Globus pallidus (tissue), 1 donor: ENCODE data around the gene NSRP1.
"Not testable (repeated sequence)": the region's sequence is repeated elsewhere in the genome, so short reads cannot be mapped to it uniquely, and the experiment has no call there.

Experiments used
- DNase-seq: peaks from one replicate; pipeline ENCODE4 v3.0.0-alpha.2; 2015; ENCODE audit warnings: low spot score

NSRP1 gene

DNA sequence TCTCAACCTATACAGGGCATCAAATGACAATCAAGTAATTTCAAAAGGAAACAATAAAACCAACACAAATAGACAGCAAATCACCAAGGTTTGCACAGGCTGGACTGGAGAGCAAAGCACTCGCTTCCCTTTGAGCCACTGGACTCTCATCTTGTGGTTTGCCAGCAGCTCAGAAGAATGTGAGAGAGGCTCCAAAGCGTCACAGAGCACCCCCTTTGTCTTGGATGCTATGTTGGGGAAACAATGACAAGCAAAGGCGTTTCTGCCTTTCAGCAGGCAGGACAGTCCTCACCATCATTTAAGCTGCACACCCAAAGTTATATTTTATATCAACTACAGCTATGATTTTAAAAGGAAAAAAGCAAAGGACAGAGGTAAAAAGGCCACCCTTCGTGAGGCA lies 105.6 kb downstream of the NSRP1 start:
- DNase-seq, result no peak

DNA sequence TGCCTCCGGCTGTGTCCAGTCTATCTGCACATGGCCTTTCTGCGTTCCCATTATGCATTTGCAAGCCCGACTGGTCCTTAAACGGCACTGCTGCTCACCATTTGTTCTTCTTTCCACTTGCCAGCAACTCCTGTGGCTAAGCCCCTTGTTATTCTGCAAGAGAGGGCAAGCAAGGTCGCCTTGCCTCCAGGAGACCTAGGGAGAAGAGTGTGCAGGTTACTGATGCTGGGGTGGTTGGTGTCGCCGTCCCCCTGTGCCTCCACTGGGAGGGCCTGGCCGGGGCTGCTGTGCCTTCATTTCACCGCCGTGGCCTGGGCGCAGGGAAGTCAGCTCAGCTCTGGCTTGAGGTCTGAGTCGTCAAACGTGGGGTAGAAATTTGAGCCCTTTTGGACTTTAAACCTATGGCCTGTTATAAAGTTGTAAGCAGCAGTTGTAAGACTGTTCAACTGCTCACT lies 106.1 kb downstream of the NSRP1 start:
- DNase-seq, result no peak

DNA sequence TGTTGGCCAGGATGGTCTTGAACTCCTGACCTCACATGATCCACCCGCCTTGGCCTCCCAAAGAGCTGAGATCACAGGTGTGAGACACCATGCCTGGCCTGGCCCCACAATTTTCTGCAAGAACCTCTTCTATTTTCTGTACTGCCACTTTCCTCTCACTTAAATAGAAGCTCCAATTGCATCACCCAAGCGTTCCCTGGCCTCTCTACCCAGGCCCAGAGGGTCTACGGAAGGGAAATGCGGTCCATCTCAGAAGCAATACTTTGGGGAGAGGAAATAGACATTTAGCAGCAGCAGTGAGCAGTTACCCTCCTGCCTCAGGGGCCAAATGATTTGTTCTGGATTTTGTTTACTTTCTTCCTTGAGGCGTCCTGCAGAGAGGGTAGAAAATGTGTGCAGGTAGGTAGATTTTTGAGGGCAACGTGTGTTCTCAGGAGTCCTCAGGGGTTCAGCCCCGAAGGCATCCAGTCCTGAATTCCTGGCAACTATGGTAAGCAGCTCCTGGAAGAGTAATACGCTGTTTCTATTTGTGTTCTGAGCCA lies 107.9 kb downstream of the NSRP1 start:
- no peak for DNase-seq

DNA sequence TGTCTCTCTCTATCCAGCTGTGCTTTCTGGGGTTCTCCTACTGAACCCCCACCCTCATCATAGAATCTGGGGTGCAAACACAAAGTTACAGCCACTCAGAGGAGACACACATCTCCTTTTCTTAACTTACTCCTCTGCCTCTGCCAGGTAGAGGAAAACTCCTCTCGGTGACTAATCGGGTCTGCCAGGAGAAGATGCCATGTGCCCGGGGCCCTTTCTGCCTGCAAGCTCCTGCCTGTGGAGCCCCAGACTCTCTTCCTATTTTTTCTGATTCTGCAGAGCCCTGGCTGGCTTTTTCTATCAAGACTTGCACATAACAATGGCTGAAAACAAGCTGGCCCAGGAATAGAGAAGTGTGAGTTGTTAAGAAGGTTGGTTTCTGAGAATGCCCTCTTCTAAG lies 108.5 kb downstream of the NSRP1 start:
- no peak for DNase-seq

DNA sequence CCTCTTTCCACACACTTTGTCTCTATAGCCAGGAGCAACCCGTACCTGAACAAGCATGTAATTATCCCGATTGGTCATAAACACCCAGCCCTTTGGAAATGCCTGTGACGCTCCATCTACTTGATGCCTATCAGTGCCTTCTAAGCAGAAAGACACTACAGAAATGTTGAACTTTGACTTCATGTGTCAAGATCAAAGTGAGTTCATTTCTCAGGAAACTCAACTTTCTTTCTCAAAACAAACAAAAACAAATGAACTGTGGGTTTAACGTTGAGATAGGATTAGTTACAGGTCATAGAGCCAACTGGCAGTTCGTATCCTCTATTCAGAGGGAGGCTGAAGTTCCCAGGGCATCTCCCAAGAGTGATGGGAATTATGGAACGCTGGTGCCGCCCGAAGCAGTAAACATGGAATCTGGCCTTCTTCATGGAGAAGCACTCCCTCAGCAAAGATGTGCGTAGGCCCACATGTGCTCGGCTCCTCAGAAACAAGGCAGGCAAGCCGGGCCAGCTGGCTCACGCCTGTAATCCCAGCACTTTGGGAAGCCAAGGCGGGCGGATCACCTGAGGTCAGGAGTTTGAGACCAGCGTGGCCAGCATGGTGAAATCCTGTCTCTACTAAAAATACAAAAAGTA lies 109.4 kb downstream of the NSRP1 start:
- no peak for DNase-seq

DNA sequence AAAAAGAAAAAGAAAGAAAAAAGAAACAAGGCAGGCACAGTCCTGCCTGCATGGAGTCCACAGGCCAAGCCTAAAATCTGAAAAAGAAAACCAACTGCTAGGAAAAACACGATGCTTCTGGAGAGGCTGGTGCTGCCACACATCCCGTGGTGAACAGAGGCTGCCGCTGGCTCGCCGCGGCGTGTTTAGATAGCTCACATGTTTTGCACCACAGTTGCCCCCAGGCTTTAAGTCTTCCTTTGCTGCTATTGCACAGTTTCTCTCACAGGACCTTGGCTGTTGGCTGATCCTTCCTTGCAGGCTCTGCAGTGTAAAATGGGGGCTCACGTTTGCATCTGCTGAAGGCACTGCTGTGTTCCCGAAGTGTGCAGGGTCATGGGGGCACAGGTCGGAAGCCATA lies 110.3 kb downstream of the NSRP1 start:
- DNase-seq, result no peak

DNA sequence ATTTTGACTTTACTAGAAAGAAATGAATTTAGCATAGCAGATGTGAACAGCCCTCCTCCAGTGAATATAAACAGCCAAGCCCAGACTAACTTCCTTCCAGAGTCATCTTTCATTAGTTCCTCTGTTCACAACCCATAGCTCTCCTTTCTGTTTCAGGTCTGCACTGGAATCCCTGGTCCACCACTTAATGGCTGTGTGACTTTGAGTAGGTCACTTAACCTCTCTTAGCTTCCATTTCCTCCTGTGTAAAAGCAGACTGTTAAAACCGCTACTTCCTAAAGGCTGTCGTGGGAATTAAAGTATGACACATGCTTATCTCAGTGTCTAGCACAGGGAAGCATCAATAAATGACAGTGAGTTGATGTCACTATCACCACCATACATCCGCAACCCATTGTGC lies 111.4 kb downstream of the NSRP1 start:
- DNase-seq, result no peak

DNA sequence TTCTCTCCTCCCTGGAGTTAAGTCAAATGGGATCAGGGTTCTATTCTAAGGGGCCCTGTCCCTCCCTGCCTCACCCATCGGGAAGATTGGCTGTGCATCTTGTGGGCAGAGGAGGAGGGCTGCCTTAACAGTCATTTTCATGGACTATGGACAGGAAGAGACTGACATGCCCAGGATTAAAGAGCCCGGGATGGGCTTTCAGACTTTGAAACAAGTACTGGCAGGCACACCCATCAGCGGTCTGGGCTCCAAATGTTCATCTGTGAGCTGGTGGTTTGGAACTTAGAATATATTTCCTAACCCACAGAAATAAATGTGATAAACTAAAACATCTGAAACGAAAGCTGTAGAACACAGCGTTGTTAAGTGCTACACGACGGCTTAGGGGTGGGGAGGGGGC lies 112.4 kb downstream of the NSRP1 start:
- DNase-seq, result no peak

DNA sequence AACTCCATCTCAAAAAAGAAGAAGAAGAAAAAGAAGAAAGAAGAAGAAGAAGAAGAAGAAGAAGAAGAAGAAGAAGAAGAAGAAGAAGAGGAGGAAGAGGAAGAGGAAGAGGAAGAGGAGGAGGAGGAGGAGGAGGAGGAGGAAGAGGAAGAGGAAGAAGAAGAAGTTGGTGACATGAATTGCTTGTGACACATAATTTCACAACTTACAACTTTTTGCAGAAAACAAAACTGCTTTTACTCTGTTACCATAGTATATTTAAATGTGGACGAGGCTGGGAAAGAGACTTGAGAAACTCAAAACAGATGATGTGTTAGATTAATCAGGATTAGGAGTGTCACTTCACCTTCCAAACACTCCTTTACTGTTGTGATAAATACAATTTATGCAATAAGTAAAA lies 113.4 kb downstream of the NSRP1 start:
- DNase-seq, result not testable (repeated sequence)

DNA sequence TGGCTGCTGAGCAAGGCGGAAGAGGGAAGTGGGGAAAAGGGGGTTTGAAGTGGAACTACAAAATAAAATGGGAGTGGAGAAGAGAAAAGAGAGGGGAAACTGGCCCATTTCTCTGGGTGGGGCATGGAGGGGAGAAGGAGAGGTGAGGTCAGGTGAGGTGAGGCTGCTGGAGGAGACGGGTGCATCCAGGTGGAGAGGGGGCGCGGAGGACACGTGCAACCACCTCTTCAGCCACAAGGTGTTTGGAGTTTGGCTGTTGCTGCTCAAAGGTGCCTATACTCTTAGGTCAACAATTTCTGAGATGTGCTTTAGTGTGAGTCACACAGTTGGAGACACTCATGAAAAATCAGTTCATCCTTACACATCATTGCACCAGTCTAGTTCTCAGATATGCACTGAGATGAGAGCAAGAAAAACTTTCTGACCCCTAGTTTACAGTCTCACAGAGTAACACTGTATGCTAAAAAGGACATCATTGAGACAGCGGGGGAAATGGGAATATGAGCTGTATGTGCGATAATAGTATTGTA lies 114.0 kb downstream of the NSRP1 start:
- no peak for DNase-seq

DNA sequence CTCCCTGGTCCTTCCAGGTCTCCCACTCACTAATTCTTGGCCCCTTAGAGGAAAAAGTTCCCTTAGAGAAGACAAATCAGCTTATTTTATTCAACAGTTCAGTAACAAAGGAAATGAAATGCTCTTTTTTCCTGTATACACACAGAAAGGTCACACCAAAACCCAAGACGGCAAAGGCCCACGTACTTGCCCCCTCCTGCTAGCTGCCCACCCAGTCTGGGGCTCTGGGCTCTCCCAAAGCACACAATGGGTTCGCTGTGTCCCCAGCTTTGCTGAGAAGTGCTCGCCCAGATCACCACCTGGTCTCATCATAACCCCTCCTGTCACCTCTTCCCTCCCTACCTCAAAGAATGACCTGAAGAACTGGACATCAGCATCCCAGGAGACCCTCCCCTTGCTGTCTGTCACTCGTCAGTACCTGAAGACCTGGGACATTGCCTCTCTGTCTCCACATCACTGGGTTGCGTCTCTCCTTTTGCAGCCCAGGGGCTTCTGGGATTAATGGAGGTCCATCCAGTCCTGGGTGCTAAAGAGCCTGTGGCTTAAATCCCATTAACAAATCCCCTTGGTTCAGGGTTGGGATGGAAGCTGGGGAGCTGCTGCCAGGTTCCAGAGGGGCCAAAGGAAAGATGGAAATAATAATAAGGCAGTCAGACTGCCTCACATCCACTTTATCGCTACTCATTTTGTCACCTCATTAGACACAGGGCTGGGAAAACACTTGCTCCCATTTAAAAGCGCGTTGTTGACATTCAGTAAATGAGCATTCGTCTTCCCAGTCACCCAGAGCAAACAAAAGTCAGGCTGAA lies 115.6 kb downstream of the NSRP1 start:
- DNase-seq, result no peak

DNA sequence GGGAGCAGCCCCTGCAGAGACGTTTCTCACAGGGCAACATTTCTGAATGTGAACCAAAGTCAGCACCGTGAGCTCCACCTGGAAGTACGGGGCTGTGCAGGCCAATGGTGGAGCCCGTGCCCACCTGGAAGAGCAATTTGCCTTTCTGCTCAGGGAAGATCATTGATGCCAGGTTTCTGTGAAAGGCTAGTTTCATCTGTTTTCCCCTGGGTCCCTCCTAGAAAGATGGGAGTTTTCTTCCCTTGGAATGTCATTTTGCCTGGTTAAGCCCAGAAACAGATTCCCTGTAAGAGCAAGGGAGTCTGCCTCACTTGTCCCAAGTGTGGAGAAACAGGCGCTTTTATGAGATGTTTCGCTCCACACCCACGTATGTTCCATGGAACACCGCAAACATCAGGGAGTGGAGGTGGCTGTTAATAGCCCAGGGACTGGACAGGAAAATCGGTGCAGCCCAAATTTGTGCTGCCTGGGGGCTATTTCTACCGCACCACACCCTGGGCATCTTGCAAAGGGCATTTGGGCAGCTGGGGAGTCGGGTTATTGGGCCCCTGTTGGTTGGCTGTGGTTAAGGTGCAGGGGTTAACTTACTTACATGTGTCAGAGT lies 116.3 kb downstream of the NSRP1 start:
- no peak for DNase-seq

DNA sequence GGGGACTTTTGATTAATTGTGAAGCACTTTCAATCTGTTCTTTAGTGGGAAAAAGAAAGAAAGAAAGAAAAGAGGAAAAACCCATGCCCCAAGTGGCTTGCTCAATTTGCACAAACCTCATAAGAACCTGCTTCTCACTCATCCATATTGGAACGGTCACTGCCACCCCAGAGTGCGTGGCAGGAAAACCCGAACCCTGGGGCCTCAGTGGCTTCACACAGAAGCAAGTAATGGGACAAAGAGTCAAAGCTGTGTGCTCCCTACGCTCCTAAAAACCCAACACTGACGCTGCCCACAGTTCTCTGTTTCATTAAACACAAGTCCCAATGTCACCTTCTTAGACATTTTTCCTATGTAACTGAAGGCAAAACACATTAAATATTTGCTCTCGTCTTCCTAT lies 117.7 kb downstream of the NSRP1 start:
- DNase-seq, result no peak

DNA sequence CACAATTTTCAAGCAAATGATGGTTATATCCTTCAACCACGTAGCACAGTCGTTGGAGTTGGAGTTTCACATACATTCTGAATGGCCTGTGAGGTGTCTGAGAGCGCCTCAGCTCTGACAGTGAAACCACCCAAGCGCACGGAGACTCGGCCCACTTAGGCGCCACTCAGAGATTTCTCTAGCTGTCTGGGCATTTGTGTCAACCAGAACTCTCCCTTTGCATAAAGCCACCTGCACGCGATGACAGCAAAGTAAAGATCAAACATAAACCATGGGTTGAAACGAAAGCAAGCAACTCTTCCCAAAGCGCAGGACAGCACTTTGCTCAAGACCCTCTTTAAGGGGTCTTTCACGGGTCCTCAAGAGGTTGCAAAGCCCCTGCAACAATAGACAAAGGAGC lies 118.3 kb downstream of the NSRP1 start:
- DNase-seq, result no peak

DNA sequence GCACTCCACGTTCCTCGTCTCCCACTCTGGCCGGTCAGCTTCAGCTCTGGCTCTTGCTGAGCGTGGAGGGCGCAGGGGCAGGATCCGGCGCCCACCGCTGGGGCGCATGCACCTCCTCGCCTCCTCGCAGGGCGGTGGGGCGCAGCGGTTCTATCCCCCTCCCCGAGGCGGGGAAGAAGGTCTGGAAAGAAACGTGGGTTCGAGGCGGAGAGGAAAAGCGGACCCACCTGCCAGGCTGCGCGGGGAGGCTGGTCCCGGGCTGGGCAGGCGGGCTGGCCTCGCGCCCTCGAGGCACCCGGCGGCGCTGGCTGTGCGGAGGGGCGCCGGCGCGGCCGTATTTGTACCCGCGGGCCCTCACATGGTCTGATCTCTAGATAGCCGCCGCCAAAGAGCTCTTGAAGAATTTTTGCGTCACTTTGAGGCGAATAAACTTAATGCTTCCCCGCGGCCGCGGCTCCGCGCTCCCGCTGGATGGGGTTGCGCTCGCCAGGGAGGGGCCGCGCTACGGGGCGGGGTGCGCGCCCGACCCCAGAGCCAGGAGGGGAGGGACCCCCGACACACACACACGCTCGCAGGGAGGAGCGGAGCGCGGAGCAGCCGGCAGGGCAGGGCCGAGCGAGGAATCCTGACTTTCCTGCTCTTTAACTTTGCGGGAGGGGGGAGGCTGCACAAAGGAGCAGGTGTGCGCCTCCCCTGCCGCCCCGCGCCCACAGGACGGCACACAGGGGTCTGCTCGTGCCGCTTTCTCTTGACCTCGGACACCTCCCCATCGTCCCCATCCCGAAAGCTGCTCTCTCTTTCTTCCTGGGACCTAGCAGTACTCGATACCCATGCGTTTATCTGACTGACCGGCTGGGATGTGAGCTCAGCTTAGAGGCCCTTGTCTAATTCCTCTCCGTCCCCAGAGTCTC lies 119.0 kb downstream of the NSRP1 start, which contains the start of gene SLC6A4:
SLC6A4 (minus strand) TSS at position 312 of the 911 bp plus-strand sequence. CDS start 13,739 bp downstream, outside the sequence.
- no peak for DNase-seq
